ENCODE measurements around the gene SPOCD1.

DNA sequence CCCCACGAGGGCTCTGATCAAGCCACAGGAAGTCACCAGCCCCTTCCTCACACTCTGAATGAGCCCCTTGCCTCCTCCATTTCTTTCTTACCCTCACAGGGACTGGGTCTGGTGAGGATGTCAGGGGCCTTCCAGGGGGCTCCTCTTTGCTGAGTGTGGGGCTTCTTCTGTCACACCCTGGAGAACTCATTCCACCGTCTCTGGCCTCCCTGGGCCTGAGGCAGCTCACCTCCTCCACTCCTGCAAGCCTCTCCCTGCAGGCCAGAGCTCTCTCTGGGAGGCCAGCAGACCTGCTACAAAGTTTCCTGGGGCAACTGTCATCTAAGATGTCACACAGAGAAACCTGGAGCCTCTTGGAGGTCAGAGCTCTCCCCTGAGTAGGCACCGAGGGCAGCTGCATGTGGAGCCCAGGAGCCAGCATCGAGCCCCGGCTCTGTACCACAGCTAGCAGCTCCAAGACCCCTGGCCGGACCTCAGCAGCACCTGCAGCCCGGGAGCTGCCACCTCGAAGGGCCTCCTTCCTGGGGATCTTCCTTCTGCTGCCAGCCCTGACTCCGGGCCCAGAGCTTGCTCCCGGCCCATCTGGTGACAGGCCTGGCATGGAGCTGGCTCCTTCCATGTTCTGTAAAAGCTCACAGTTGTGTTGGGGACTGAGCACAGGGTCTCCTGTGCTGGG is 1.1 kb downstream of the SPOCD1 start:
- TF ChIP-seq CTCF (IDR thresholded peaks at IDR 0.05) = no peak
- no peak for TF ChIP-seq POLR2A (IDR thresholded peaks at IDR 0.05)

Measured in adrenal gland (tissue), 5 donors.